Measurements from ENCODE around the gene RFX2.

- TF ChIP-seq CTCF (IDR thresholded peaks at IDR 0.05; ENCODE audit: low read depth, low read length, poor library complexity, severe bottlenecking) = peak; percentile 57
- no peak for TF ChIP-seq EZH2phosphoT487 (IDR thresholded peaks at IDR 0.05; ENCODE audit: borderline replicate concordance, low read length)
These were observed 62.5 kb downstream of the RFX2 start for GRCh38 chr19:6047741-6048251.

All from DOHH2 (cell line).